ENCODE data around the gene GRIK3.

The GRIK3 gene

GRCh38 chr1:37047542-37047941 lies 13.2 kb upstream of the GRIK3 start:
- no peak overlapping the region for H3K4me3 ChIP-seq (ENCODE audit: low read depth in 1 of 2, low read length in 2 of 2)
- no peak overlapping the region for H3K27ac ChIP-seq (ENCODE audit: low read depth, low read length)
- H3K4me1 ChIP-seq (ENCODE audit: control insufficient read depth in 1 of 2, insufficient read depth in 2 of 2, low read length in 2 of 2), result no peaks in the 10 kb centered on the region
- no peaks in the 10 kb centered on the region for H3K9me3 ChIP-seq (ENCODE audit: control insufficient read depth in 1 of 2, low read length in 2 of 2)
- no peak overlapping the region for H3K9ac ChIP-seq (ENCODE audit: low read depth in 1 of 2, low read length in 2 of 2)
- H3K27me3 ChIP-seq (ENCODE audit: control insufficient read depth in 1 of 2, insufficient read depth in 2 of 2, low read length in 2 of 2), result peaks cover 13 to 17% of the 10 kb centered on the region in 2 donors
- no peaks in the 10 kb centered on the region for H3K36me3 ChIP-seq (ENCODE audit: control insufficient read depth in 1 of 2, insufficient read depth in 2 of 2, low read length in 2 of 2)

- H3K27me3 ChIP-seq (ENCODE audit: control insufficient read depth in 1 of 2, insufficient read depth in 2 of 2, low read length in 2 of 2), result peaks cover 35 to 41% of the 10 kb centered on the region in 2 donors
- H3K4me1 ChIP-seq (ENCODE audit: control insufficient read depth in 1 of 2, insufficient read depth in 2 of 2, low read length in 2 of 2), result no peaks in the 10 kb centered on the region
- no peak overlapping the region for H3K4me3 ChIP-seq (ENCODE audit: low read depth in 1 of 2, low read length in 2 of 2)
- no peak overlapping the region for H3K27ac ChIP-seq (ENCODE audit: low read depth, low read length)
- no peaks in the 10 kb centered on the region for H3K36me3 ChIP-seq (ENCODE audit: control insufficient read depth in 1 of 2, insufficient read depth in 2 of 2, low read length in 2 of 2)
- no peak overlapping the region for H3K9ac ChIP-seq (ENCODE audit: low read depth in 1 of 2, low read length in 2 of 2)
- no peaks in the 10 kb centered on the region for H3K9me3 ChIP-seq (ENCODE audit: control insufficient read depth in 1 of 2, low read length in 2 of 2)
Measured at GRCh38 chr1:37043101-37043500, 8.8 kb upstream of the GRIK3 start.

GRCh38 chr1:37042506-37042905 lies 8.2 kb upstream of the GRIK3 start:
- no peak overlapping the region for H3K9ac ChIP-seq (ENCODE audit: low read depth in 1 of 2, low read length in 2 of 2)
- H3K36me3 ChIP-seq (ENCODE audit: control insufficient read depth in 1 of 2, insufficient read depth in 2 of 2, low read length in 2 of 2), result no peaks in the 10 kb centered on the region
- no peak overlapping the region for H3K27ac ChIP-seq (ENCODE audit: low read depth, low read length)
- H3K4me3 ChIP-seq (ENCODE audit: low read depth in 1 of 2, low read length in 2 of 2), result no peak overlapping the region
- no peaks in the 10 kb centered on the region for H3K9me3 ChIP-seq (ENCODE audit: control insufficient read depth in 1 of 2, low read length in 2 of 2)
- no peaks in the 10 kb centered on the region for H3K4me1 ChIP-seq (ENCODE audit: control insufficient read depth in 1 of 2, insufficient read depth in 2 of 2, low read length in 2 of 2)
- peaks cover 41 to 45% of the 10 kb centered on the region in 2 donors for H3K27me3 ChIP-seq (ENCODE audit: control insufficient read depth in 1 of 2, insufficient read depth in 2 of 2, low read length in 2 of 2)

DNA sequence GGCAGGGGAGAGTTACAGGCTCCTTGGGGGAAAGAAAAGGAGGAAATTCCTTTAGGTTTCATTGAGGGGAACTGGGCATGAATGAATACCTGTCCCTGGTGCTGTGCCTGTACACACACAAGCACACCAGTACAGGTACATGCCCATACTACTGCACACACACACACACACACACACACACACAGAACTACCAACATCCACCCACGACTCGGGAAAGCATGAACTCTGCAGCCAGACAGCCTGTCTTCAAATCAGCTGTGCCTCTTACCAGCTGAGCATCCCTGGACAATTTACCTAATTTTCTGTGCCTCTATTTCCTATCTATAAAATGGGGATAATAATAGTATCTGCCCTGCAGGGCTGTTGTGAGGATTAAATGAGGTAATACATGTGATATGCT lies 7.2 kb upstream of the GRIK3 start:
- peaks cover 50 to 53% of the 10 kb centered on the region in 2 donors for H3K27me3 ChIP-seq (ENCODE audit: control insufficient read depth in 1 of 2, insufficient read depth in 2 of 2, low read length in 2 of 2)
- H3K27ac ChIP-seq (ENCODE audit: low read depth, low read length), result no peak overlapping the region
- H3K9ac ChIP-seq (ENCODE audit: low read depth in 1 of 2, low read length in 2 of 2), result no peak overlapping the region
- H3K9me3 ChIP-seq (ENCODE audit: control insufficient read depth in 1 of 2, low read length in 2 of 2), result no peaks in the 10 kb centered on the region
- no peaks in the 10 kb centered on the region for H3K4me1 ChIP-seq (ENCODE audit: control insufficient read depth in 1 of 2, insufficient read depth in 2 of 2, low read length in 2 of 2)
- H3K4me3 ChIP-seq (ENCODE audit: low read depth in 1 of 2, low read length in 2 of 2), result no peak overlapping the region
- no peaks in the 10 kb centered on the region for H3K36me3 ChIP-seq (ENCODE audit: control insufficient read depth in 1 of 2, insufficient read depth in 2 of 2, low read length in 2 of 2)

DNA sequence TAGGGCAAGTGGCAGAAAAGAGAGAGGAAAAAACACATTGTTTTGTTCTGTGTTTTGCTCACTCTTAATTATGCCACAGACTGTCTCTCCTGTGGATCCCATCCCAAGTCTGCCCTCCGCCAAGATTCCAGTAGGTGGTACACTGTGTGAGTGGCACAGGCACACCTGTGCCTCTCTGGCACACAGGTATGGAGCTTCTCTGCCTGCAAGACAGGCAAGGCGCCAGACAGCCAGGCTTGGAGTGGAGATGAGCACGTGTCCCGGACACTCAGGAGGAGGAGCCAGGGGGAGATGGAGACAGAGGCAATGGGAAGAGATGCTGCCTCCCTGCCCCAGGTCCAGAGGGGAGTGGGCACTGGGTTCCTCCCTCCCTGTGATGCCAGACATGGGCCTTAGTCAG lies 6.5 kb upstream of the GRIK3 start:
- peaks cover 57 to 61% of the 10 kb centered on the region in 2 donors for H3K27me3 ChIP-seq (ENCODE audit: control insufficient read depth in 1 of 2, insufficient read depth in 2 of 2, low read length in 2 of 2)

GRCh38 chr1:37040261-37040660 lies 5.9 kb upstream of the GRIK3 start:
- H3K4me1 ChIP-seq (ENCODE audit: control insufficient read depth in 1 of 2, insufficient read depth in 2 of 2, low read length in 2 of 2), result no peaks in the 10 kb centered on the region
- no peak overlapping the region for H3K9ac ChIP-seq (ENCODE audit: low read depth in 1 of 2, low read length in 2 of 2)
- no peaks in the 10 kb centered on the region for H3K9me3 ChIP-seq (ENCODE audit: control insufficient read depth in 1 of 2, low read length in 2 of 2)
- no peaks in the 10 kb centered on the region for H3K36me3 ChIP-seq (ENCODE audit: control insufficient read depth in 1 of 2, insufficient read depth in 2 of 2, low read length in 2 of 2)
- no peak overlapping the region for H3K4me3 ChIP-seq (ENCODE audit: low read depth in 1 of 2, low read length in 2 of 2)
- H3K27me3 ChIP-seq (ENCODE audit: control insufficient read depth in 1 of 2, insufficient read depth in 2 of 2, low read length in 2 of 2), result peaks cover 62 to 66% of the 10 kb centered on the region in 2 donors
- H3K27ac ChIP-seq (ENCODE audit: low read depth, low read length), result no peak overlapping the region

More for the DNA sequence above, 6.5 kb upstream of the GRIK3 start:
- H3K27ac ChIP-seq (ENCODE audit: low read depth, low read length), result no peak overlapping the region
- no peaks in the 10 kb centered on the region for H3K4me1 ChIP-seq (ENCODE audit: control insufficient read depth in 1 of 2, insufficient read depth in 2 of 2, low read length in 2 of 2)
- H3K36me3 ChIP-seq (ENCODE audit: control insufficient read depth in 1 of 2, insufficient read depth in 2 of 2, low read length in 2 of 2), result no peaks in the 10 kb centered on the region
- H3K9me3 ChIP-seq (ENCODE audit: control insufficient read depth in 1 of 2, low read length in 2 of 2), result no peaks in the 10 kb centered on the region
- H3K9ac ChIP-seq (ENCODE audit: low read depth in 1 of 2, low read length in 2 of 2), result no peak overlapping the region
- no peak overlapping the region for H3K4me3 ChIP-seq (ENCODE audit: low read depth in 1 of 2, low read length in 2 of 2)

DNA sequence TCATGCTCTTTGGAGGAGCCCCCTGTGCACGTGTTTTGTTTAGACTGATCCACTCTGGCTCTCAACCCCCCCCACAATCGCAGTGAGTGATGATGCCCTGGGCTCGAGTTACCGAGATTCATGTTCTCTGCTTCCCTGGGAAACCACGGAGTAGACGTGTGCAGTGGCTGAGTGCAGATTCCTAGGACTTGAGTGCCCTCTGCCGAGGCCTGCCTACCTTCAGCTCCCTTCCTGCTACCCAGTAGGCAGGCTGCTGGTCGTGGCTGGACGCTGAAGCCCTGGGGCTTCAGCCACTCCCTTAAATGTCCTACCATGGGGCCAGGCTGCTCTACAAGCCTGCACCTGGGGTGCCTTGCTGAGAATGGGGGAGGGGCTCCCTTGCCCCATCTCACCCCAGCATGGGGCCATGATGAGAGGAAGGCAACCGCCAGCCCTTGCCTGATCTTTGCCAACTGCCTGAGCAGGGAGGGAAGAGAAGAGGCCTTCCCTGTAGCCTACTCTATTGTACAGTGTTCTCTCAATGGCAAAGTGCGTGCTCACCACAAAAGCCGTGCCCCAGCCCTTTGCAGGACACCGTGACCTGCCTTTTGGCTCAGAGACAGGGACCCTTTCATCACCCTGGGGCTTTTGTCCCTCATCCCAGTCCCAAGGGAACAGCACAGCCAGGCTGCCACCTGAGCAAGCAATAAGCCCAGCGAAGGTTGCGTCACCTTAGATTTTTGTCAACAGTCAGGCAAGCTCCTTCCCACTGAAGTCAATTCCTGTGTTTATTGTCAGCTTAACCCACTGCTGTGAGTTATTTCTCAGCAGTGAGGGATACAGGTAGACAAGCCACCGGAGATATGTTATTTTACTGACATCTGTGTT lies 4.1 kb upstream of the GRIK3 start:
- no peak overlapping the region for H3K4me3 ChIP-seq (ENCODE audit: low read depth in 1 of 2, low read length in 2 of 2)

GRCh38 chr1:37037690-37038089 lies 3.4 kb upstream of the GRIK3 start:
- no peaks in the 10 kb centered on the region for H3K9me3 ChIP-seq (ENCODE audit: control insufficient read depth in 1 of 2, low read length in 2 of 2)
- no peak overlapping the region for H3K4me3 ChIP-seq (ENCODE audit: low read depth in 1 of 2, low read length in 2 of 2)
- H3K9ac ChIP-seq (ENCODE audit: low read depth in 1 of 2, low read length in 2 of 2), result no peak overlapping the region
- H3K36me3 ChIP-seq (ENCODE audit: control insufficient read depth in 1 of 2, insufficient read depth in 2 of 2, low read length in 2 of 2), result no peaks in the 10 kb centered on the region
- no peaks in the 10 kb centered on the region for H3K4me1 ChIP-seq (ENCODE audit: control insufficient read depth in 1 of 2, insufficient read depth in 2 of 2, low read length in 2 of 2)
- peaks cover 63 to 77% of the 10 kb centered on the region in 2 donors for H3K27me3 ChIP-seq (ENCODE audit: control insufficient read depth in 1 of 2, insufficient read depth in 2 of 2, low read length in 2 of 2)
- no peak overlapping the region for H3K27ac ChIP-seq (ENCODE audit: low read depth, low read length)

More for the DNA sequence above, 4.1 kb upstream of the GRIK3 start:
- Histone ChIP-seq H3K36me3 (ENCODE audit: control insufficient read depth in 1 of 2, insufficient read depth in 2 of 2, low read length in 2 of 2) (no peaks in the 10 kb centered on the region), H3K27me3 (ENCODE audit: control insufficient read depth in 1 of 2, insufficient read depth in 2 of 2, low read length in 2 of 2) (peaks cover 64 to 75% of the 10 kb centered on the region in 2 donors), H3K27ac (ENCODE audit: low read depth, low read length) (no peak overlapping the region), H3K9me3 (ENCODE audit: control insufficient read depth in 1 of 2, low read length in 2 of 2) (no peaks in the 10 kb centered on the region), H3K4me1 (ENCODE audit: control insufficient read depth in 1 of 2, insufficient read depth in 2 of 2, low read length in 2 of 2) (no peaks in the 10 kb centered on the region), H3K9ac (ENCODE audit: low read depth in 1 of 2, low read length in 2 of 2) (no peak overlapping the region)

DNA sequence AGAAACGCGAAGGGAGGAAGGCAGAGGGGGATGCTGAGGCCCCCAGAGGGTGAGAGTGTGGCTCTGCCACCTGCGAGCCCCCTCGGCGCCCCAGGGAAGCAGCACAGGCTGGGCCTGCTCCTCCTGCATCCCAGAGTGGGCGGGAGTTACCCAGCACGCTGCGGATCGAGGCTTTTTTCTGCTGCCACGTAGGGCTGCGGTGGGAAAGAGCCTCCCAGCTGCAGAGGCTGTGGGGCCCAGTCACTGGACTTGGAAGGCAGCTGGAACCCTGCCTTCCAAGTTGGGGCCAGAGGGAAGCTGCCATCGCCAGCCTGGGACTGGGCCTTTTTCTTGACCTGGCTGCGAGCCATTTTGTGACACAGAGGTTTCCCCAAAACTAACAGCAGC lies 2.3 kb upstream of the GRIK3 start:
- no peak overlapping the region for H3K9ac ChIP-seq (ENCODE audit: low read depth in 1 of 2, low read length in 2 of 2)
- no peaks in the 10 kb centered on the region for H3K9me3 ChIP-seq (ENCODE audit: control insufficient read depth in 1 of 2, low read length in 2 of 2)
- no peaks in the 10 kb centered on the region for H3K36me3 ChIP-seq (ENCODE audit: control insufficient read depth in 1 of 2, insufficient read depth in 2 of 2, low read length in 2 of 2)
- no peak overlapping the region for H3K4me3 ChIP-seq (ENCODE audit: low read depth in 1 of 2, low read length in 2 of 2)
- no peaks in the 10 kb centered on the region for H3K4me1 ChIP-seq (ENCODE audit: control insufficient read depth in 1 of 2, insufficient read depth in 2 of 2, low read length in 2 of 2)
- no peak overlapping the region for H3K27ac ChIP-seq (ENCODE audit: low read depth, low read length)
- H3K27me3 ChIP-seq (ENCODE audit: control insufficient read depth in 1 of 2, insufficient read depth in 2 of 2, low read length in 2 of 2), result peaks cover 73 to 82% of the 10 kb centered on the region in 2 donors

DNA sequence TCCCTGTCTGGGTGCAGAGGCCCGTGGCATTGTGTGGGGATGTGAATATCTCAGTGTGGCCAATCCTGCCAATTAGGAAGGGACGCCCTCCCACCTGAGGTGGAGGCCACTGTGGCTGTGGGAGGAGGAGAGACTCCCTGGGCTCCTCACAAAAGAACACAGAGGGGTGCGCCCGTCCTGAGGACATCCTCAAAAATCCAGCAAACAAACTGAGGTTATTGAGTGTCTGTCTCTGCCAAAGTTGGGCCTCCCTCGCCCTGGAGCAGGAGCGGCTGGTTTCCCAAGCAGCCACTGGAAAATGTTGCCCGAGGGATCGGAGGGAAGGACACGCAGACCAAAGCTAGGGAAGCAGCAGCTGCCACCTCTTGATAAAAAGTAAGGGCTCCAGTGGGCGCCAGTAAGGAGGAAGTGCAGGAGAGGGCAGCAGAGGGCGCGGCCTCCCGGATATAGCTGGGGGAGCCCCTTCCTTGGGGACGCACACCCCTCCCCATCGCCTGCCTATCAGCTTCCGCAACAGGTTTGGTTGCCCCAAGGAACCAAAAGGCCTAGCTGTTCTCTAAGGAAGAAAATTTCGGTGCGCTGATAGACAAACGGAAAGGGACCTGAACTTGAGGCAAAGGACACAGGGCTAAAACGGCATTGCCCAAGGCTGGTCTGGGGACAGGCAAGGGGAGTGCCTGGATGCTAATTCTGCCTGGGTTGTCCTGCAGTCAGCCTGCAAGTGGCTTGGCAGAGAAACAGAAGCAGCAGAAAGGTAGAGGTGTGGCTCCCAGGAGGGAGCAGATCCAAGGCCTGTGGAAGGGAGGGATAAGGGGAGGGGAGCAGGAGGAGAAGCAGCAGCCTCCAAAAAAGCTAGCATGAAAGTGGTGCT lies 1.7 kb upstream of the GRIK3 start:
- H3K9ac ChIP-seq (ENCODE audit: low read depth in 1 of 2, low read length in 2 of 2), result no peak overlapping the region
- no peaks in the 10 kb centered on the region for H3K36me3 ChIP-seq (ENCODE audit: control insufficient read depth in 1 of 2, insufficient read depth in 2 of 2, low read length in 2 of 2)
- no peaks in the 10 kb centered on the region for H3K4me1 ChIP-seq (ENCODE audit: control insufficient read depth in 1 of 2, insufficient read depth in 2 of 2, low read length in 2 of 2)
- H3K27me3 ChIP-seq (ENCODE audit: control insufficient read depth in 1 of 2, insufficient read depth in 2 of 2, low read length in 2 of 2), result peaks cover 72 to 88% of the 10 kb centered on the region in 2 donors
- H3K27ac ChIP-seq (ENCODE audit: low read depth, low read length), result no peak overlapping the region
- H3K9me3 ChIP-seq (ENCODE audit: control insufficient read depth in 1 of 2, low read length in 2 of 2), result no peaks in the 10 kb centered on the region
- no peak overlapping the region for H3K4me3 ChIP-seq (ENCODE audit: low read depth in 1 of 2, low read length in 2 of 2)
